HG03280 (cell line): Measurements from ENCODE around the gene RAI1.

Experiments used
- ATAC-seq: cut with Tn5 transposase; IDR thresholded peaks from one replicate; pipeline ENCODE4 v1.9.1; 2021; ENCODE audit warnings: mild to moderate bottlenecking, moderate library complexity; ENCODE audit not compliant: unreplicated experiment

RAI1 gene

DNA sequence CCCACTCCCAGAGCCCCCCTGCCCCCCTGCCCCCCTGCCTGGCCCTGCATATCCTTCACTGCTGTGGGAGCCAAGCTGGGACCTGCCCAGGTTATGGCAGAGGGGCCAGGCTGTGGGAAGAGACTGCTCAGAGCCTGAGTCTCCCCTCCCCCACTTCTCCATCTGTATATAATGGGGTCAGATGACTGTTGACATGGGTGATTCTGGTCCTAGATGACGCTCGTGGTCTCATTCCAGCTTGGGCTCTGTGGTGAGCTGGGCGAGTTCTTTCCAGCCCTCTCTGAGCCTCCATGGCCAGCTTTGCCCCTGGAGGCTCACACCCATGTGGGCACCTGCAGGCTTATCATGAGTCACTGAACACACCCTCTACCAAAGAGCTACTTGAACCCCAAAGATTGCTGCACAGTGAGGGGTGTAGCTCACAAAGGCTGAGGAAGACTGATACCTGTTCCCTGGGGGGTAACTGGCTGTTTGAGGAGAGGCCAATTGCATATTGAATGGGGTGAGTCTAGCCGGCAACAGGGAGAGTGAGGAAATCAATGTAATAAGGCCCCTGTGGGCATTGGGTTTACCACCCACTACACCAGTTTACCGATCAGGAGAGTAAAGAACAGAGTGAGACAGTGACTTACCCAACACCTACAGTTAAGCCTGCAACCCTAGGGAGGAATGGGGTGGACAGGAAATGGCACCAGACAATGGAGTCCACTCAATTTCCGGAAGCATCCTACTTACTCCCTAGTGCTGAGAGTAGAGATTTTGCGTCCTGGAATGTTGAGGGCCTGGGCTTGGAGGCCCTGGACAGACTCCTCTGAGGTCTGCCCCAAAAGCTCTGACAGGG lies 159.7 kb downstream of the RAI1 start:
- ATAC-seq: no peak

GRCh38 chr17:17841601-17842025 lies 160.4 kb downstream of the RAI1 start:
- no peak for ATAC-seq

GRCh38 chr17:17842111-17842876 lies 161.0 kb downstream of the RAI1 start:
- ATAC-seq: no peak

- ATAC-seq: no peak
Measured at GRCh38 chr17:17843096-17843495, 161.8 kb downstream of the RAI1 start.

DNA sequence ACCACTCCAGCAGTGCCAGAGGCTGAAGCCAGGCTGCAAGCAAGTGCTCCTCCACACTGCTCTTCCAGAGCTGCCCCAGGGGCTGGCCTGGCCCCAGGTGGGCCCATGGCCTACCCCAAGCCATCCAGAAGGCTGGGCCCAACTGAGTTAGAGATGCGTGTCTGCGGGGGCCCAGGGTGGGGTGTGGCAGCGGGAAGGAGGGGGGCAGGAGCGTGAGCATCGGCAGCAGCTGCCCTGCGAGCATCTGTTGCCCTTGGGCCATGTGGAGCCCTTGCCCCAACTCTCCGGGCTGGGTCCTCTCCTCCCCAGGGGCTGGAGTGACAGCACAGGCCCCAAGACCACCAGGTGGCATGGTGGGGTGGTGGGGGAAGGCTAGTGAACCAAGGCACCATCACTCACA lies 162.8 kb downstream of the RAI1 start:
- no peak for ATAC-seq

GRCh38 chr17:17844500-17844899 lies 163.2 kb downstream of the RAI1 start:
- ATAC-seq: no peak

DNA sequence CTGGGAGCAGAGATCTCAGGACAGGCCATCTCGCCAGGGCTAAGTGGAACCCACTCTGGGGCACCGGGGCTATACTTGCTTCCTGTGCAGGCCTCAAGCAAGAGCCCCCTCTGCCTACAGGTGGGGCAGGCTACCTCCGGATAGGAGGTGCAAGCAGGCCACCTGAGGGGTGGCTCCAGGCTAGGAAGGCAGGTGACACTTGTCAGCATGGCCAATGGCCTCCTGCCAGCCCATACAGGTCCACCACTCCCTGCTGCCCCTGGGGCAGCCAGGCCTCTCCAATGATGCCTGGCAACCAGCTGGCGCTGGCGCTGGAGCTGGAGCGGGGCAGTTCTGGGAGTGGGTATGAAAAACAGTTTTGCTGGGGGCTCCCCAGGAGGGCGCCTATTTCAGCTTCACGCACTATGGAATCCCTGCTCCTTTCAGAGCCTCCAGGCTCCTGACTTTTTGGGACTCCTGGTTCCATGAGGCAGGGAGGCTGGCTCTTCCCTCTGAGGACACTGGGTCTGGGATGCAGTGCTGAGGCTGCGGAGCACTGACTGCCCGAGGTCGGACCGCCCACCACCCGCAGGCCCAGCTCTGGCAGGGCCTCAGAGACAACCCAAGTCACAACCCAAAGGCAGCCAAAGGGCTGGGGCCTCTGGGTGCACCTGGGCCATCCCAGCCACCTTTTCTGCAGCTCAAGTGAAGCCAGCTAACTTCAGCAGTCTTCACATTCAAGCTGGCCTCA lies 164.0 kb downstream of the RAI1 start:
- ATAC-seq: no peak

GRCh38 chr17:17846003-17846402 lies 164.7 kb downstream of the RAI1 start:
- no peak for ATAC-seq

GRCh38 chr17:17846645-17847044 lies 165.4 kb downstream of the RAI1 start:
- ATAC-seq: no peak

DNA sequence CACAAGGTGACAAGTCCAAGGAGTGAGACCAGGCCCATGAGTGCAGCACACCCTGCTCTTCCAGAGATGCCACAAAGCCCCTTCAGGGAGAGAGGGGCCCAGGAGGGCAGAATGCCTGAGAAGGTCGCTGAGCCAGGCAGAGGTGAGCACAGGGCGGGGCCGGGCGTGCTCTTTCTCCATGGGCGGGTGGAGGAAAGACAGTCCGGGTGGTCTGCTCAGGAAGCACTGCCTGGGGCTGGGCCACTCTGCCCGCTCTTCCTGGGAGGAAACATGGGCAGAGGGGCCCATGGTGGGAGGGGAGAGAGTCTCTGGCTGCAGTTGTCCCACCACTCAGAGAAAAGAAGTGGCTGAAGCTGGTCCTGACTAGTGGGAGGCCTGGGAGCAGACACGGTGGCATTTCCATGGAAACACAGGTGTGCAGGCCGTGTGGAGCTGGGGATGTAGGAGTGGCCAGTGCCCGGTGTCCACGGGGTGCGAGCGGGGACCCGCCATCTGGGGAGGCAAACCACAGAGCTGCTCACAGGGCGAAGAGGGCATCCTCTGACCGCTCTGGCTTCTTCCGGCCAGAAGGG lies 165.9 kb downstream of the RAI1 start:
- no peak for ATAC-seq

GRCh38 chr17:17847726-17848125 lies 166.5 kb downstream of the RAI1 start:
- no peak for ATAC-seq

- no peak for ATAC-seq
Measured at GRCh38 chr17:17848311-17849082, 167.2 kb downstream of the RAI1 start.

DNA sequence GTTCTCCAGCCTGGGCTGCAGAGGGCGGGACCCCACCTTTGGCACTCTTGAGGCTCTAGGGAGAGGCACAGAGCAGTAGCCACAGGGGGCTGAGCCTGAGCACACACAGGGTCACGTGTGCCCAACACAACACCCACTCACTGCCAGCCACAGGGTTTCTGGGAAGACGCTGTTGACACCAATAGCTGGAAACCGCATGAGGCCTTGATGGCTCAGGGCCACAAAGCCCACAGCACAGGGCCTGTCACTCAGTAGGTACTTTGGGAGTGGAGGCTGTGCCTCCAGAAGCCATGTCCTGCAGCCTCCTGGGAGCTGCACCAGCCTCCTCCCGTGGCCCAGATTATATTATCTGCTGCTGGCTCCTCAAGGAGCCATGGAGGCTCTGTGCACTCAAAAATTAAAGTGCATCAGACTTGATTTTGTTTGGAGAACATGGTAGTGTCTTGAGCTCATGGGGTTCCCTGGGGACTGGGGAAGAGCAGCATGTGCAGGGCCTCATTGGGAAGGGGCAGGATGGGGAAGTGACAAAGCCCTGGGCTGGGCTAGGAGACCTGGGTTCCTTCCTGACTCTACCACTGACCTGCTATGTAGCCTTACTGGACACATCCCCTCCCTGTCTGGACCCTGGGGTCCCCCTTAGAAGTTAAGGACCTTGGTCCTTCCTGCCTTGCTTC lies 168.0 kb downstream of the RAI1 start:
- ATAC-seq: no peak

GRCh38 chr17:17849845-17850373 lies 168.7 kb downstream of the RAI1 start:
- ATAC-seq: no peak

DNA sequence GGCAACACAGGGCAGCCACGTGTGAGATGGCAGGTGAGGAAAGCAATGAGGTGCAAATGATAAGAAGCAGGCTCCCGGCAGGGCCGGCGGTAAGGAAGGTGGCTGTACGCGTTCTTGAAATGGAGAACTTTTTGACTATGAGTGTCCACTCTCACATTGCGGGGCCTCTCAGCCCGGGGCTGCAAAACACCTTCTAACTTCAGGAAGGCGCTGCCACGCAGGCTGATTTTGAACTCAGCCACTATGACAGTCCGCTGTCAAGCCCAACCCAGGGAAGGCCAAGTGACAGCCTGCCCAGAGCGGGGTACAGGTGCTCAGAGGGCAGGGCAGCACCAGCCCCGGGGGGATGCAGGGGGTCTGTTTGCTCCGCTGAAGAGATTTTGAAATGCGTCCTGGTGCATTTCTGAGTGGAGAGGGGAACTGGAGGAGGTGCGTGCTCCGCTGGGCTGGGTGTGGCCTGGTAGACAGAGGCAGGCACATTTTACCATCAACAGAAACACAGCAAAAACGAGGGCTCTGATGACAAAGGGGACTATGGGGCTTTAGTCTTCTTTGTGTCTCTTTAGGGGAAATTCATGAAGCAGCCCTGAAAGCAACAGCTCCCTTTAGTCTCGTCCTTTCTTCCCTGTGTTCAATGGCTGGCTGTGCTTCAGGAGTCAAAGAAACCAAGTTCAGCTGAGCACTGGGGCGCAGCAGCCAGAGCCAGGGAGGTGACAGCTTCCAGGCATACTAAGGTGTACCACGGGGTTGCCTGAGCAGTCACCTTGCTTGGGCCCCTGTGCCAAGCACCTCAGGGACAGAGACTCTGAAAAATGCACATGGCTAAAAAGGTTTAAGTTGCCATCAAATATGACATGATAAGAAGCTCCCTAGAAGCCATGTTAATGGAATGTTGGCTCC lies 170.1 kb downstream of the RAI1 start:
- ATAC-seq: no peak

DNA sequence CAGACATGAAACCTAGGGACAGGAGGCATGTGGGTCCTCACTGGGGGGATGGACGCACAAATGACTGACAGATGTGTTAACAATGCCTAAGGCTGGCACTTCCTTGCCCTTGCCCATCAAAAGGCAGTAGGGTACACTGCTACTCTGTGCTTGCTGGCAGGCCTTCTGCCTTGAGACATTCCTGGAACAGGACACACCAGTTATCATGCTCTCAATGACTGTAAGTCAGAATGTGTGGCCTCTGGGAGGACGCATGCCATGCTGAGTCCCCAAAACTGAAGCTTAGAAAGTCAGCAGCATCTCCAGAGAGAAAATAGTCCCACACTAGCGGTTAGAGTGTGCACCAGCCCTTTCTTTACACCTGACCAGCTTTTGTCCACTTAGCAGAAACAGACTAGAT lies 171.7 kb downstream of the RAI1 start:
- ATAC-seq: no peak

GRCh38 chr17:17853811-17854447 lies 172.7 kb downstream of the RAI1 start:
- ATAC-seq: no peak

- no peak for ATAC-seq
Measured at GRCh38 chr17:17855976-17856375, 174.7 kb downstream of the RAI1 start.
